HG03025 (cell line): Measurements from ENCODE around the gene BBS9.
"Not testable (repeated sequence)": the region's sequence is repeated elsewhere in the genome, so short reads cannot be mapped to it uniquely, and the experiment has no call there.

Experiments
- ATAC-seq: cut with Tn5 transposase; IDR thresholded peaks from one replicate; pipeline ENCODE4 v1.9.1; 2021; ENCODE audit warnings: mild to moderate bottlenecking, moderate library complexity; ENCODE audit not compliant: unreplicated experiment, low FRiP score

Gene BBS9

GRCh38 chr7:33472348-33473025 lies 343.1 kb downstream of the BBS9 start:
- ATAC-seq: no peak

DNA sequence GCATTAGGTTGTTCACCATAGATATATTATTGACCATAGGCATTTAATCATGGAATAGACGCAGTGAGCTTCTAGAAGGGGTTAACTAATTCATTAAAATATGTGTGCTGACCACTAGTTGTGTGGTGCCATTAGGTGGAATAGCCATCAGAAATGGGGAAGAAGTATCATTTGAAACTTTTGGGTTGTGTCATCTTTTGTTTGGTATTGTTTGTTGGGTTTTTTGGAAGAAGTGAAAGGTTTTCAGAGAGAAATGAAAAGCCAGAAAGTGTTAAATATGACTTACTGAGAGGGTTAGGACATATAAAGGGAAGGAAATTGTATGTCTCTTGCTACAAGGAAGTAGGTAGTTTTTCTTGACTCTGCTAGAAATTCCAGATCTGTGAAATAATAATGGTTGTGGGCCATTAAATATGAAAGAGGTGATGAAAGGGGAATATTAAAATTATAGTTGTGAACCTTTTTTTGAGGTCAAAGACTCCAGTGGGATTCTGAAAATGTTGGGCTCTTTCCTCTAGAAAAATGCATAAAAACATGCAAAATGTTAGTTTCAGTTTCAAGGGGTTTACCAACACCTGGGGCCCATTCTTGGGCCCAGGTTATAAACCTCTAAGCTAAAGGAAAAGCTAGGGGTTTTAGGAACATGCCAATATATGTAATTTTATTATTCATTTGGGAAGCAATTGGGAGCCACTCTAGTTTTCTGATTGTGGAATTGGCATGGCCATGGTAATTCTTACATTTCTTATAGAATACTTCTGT lies 348.5 kb downstream of the BBS9 start:
- no peak for ATAC-seq

DNA sequence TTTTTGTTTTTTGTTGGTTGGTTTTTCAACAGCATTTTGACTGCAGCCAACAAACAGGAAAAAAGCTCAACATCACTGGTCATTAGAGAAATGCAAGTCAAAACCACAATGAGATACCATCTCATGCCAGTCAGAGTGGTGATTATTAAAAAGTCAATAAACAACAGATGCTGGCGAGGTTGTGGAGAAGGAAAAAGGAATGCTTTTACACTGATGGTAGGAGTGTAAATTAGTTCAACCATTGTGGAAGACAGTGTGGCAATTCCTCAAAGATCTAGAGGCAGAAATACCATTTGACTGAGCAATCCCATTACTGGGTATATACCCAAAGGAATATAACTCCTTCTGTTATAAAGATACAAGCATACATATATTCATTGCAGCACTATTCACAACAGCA lies 355.1 kb downstream of the BBS9 start:
- ATAC-seq: not testable (repeated sequence)

DNA sequence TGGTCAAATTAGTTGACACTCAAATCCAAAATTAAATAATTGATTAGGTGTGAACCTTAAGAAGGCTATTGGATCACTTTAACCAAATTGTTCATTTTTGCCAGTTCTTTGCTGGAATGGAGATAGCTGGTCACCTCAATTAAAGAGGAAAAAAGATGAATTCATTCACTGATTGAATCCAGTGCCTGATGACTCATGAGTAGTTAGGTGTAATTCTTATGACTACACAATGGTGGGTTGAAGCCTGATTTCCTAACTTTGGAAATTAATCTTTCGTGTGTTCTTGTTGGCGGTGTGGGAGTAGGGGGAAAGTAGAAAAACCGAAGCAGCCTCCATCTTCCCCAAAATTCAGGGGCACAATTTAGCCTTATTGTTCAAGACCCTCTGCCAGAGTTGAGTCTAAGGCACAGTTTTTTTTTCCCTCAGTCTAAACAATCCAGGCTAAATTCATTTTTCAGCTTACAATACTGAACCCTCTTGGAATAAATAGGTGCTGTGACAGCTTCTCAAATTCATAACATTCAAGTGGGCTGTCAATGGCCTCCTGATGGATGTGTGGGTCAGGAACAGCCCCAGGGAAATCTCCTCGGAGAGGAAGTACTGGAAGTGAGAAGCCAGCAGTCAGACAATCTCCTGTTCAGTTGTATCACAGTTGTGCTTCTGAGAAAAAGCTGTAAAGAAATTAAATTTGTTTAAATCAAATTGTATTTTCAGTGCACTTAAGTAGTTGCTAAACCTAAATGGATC lies 356.6 kb downstream of the BBS9 start:
- no peak for ATAC-seq

DNA sequence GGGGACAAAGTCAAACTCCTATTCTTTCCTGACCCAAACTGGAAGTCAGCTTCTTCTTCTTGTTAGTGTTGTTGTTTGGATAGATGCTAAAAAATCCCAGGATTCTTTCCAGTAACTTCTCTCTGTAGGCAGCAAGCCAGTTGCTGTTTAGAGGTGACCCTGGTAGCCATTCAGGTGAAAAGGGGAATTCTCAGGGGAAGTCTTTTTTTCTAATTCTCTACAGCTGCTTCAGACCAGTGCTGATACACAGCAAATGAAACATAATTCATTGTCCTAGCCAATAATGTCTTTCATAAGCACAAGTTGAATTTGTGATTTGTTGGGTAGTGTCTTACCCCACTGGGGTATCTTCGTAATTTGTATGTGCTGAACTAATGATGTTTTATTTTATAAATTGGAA lies 357.3 kb downstream of the BBS9 start:
- no peak for ATAC-seq

DNA sequence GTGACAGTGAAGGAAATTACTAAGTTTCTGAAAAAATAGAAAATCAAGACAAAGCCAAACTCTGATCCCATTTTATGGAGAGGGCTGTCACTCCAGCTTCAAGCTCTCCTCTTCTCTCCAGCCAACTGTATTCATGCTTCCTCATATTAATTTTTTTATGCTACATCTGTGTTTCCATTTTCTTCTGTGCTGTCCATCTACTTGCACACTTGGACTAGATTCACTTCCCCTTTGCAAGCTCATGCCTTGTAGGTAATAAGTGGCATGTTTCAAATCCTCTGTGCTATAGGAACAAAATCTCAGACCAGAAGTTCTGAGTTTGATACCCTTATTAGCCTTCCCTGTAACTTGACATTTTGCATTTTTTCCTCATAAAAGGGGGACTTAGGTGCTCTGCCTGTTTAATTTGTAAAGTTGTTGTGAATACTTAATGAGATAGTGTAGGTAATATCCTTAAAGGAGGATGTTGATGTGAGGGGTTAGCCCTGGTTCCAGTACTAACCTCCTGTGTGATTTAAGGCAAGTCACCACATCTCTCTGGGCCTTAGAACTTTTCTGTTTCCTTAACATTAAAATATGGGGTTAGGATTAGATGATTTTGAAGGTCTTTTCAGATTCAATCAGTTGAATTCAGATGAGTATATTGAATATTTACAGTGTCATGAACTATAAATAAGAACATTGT lies 358.8 kb downstream of the BBS9 start:
- peak; percentile 81 for ATAC-seq

- ATAC-seq: no peak
Observed at GRCh38 chr7:33494474-33494873, 365.1 kb downstream of the BBS9 start.

DNA sequence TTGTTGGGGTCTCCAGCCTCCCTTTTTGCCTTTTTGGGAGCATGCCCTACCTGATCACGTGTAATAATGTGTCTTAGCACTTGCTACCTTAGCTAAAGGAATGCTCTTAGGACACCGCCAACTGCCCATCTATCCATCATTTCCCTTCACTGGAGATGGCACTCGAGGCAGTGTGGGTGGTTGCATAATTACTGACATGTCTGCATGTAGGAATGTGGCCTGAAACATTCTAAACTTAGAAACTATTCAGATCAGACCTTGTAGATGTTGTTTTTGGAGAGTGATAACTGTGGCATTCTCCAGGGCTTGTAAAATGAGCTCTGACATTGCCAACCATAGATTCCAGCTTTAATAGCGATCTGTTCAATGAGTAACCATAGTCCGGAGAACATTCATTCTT lies 365.8 kb downstream of the BBS9 start:
- ATAC-seq: no peak

DNA sequence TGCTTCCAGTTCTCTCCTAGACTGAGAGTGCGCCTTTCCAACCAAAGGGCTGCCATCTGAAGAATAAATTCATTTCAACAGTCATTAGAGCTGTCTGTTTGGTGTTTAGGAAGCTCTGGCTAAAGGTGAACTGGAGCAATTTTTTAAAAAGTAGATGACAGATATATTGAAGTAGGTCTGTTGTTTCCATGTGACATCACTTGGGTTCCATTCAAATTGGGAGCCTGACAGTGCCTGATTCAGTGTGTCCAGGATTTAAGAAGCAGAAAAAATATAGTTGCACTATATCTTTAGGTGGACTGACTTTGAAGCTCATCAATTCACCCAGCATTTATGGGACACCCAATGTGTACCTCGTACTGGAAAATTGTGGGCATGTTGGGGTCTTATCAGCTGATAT lies 367.7 kb downstream of the BBS9 start:
- no peak for ATAC-seq

- no peak for ATAC-seq
Observed at GRCh38 chr7:33500703-33501701, 371.6 kb downstream of the BBS9 start.

DNA sequence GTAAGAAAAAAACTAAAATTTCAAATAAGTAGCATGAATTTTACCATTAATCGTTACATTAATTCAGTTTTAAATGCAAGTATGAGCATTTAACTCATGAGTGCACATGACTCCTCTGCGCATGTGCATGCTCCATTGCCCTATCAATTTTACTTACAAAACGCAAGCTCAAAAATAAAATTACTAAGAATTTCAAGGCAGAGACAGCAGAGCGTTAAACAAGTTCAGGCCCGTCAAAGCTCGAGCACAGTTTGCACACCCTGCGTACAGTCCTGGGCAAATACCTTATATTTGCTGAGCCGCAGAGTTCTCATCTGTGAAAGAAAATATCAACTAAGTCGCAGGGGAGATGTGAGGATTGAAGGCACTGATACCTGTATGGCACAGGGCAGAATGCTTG lies 373.6 kb downstream of the BBS9 start:
- no peak for ATAC-seq

GRCh38 chr7:33503736-33504135 lies 374.4 kb downstream of the BBS9 start:
- ATAC-seq: no peak

GRCh38 chr7:33504266-33504665 lies 374.9 kb downstream of the BBS9 start:
- no peak for ATAC-seq

DNA sequence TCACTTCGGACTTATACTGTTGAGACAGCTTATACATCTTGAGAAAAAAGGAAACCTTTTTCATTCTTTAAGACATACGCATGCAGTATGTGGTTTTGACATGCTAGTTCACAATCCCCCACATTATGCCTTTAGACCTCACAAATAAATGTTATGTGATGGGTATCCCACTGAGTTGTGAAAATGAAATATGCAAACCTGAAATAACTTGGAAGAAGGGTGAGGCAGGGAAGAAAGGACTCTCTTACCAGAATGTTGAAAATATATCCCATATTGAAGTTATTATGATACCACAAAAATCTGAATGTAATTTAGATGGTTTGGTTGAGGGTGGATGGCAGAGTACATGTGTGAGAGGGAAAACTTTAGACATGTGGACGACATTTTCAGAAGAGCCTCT lies 379.8 kb downstream of the BBS9 start:
- ATAC-seq: no peak

DNA sequence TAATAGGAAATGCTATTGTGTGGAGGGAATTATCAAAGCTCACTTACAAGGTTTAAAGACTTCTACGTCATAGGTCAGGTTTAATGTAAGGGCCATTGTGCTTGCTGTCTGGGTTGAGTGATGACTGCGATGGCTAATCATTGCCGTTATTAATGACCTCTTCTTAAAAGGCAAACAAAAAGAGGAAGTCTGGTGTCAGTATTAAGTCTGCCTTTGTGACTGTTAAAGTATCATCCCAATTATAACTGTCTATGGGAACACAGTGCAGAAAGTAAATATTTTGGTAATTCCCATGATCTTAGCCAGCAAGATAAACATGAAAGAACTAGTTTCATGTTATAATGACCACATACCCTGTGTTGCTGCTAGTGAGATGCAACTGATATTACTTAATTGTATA lies 382.4 kb downstream of the BBS9 start:
- no peak for ATAC-seq

DNA sequence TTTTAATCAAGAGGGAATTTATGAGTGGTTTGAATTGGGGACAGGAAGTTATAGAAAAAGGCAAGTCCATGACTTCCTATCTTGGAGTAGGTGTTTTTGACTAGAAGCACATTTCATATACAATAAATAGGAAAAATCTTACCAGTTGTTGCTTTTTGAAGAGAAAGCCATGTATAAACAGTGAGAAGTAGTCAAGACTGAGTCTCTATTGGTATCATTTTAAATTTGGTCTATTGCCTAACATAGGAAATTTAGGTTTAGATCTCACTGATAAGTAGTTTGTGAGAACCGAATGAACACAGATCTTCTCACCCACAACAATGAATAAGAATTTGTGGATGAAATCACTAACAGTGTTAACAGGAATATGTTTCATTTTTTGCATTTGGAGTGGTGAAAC lies 387.2 kb downstream of the BBS9 start:
- ATAC-seq: no peak

- no peak for ATAC-seq
Observed at GRCh38 chr7:33517191-33517590, 387.8 kb downstream of the BBS9 start.

- not testable (repeated sequence) for ATAC-seq
Observed at GRCh38 chr7:33527008-33527407, 397.6 kb downstream of the BBS9 start.

- not testable (repeated sequence) for ATAC-seq
Observed at GRCh38 chr7:33527613-33528012, 398.2 kb downstream of the BBS9 start.

GRCh38 chr7:33529070-33529469 lies 399.7 kb downstream of the BBS9 start:
- no peak for ATAC-seq
